Rectal smooth muscle tissue (tissue), 1 donor: Measurements from ENCODE around the gene HLA-DQB2.
"Not testable (repeated sequence)": the region's sequence is repeated elsewhere in the genome, so short reads cannot be mapped to it uniquely, and the experiment has no call there.

ENCODE experiments used
- H3K27ac ChIP-seq: one replicate; pipeline ENCODE4 v1.7.0; 2013; ENCODE audit warnings: low read depth, low read length, inconsistent platforms
- H3K27me3 ChIP-seq: one replicate; pipeline ENCODE4 v1.7.0; 2013; ENCODE audit warnings: low read length; ENCODE audit not compliant: control insufficient read depth, insufficient read depth
- H3K36me3 ChIP-seq: one replicate; pipeline ENCODE4 v1.7.0; 2013; ENCODE audit warnings: low read length; ENCODE audit not compliant: control insufficient read depth, insufficient read depth
- H3K4me1 ChIP-seq: one replicate; pipeline ENCODE4 v1.7.0; 2013; ENCODE audit warnings: low read length; ENCODE audit not compliant: control insufficient read depth, insufficient read depth
- H3K4me3 ChIP-seq: one replicate; pipeline ENCODE4 v1.7.0; 2013; ENCODE audit warnings: low read length
- H3K9ac ChIP-seq: one replicate; pipeline ENCODE4 v1.7.0; 2013; ENCODE audit warnings: low read length

HLA-DQB2 gene

GRCh38 chr6:32782923-32783322 is 19.6 kb upstream of the HLA-DQB2 start:
- not testable (repeated sequence) for H3K9ac ChIP-seq, H3K4me3 ChIP-seq, H3K27ac ChIP-seq, H3K27me3 ChIP-seq, H3K36me3 ChIP-seq, H3K4me1 ChIP-seq

DNA sequence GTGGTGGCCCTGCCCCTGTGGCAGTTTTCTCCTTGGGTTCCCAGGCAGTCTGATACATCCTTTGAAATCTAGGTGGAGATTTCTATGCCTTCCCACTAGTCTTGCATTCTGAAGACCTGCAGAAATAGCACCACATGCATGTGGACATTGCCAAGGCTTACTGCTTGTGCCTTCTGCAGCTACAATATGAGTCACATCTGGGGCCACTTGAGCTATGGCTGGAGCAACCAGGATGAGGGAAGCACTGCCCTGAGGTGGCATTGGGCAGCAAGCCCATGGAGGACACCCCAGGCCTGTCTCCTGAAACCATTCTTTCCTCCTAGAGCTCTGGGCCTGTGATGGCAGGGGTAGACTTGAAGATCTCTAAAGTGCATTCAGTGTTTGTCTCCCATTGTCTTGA is 15.7 kb upstream of the HLA-DQB2 start:
- no peak overlapping the region for H3K9ac ChIP-seq
- H3K4me3 ChIP-seq: no peak overlapping the region

GRCh38 chr6:32775071-32775470 is 11.7 kb upstream of the HLA-DQB2 start:
- Histone ChIP-seq H3K36me3 (no peaks in the 10 kb centered on the region), H3K9ac (no peak overlapping the region), H3K27ac (no peak overlapping the region), H3K4me1 (no peaks in the 10 kb centered on the region), H3K4me3 (no peak overlapping the region), H3K27me3 (no peaks in the 10 kb centered on the region)

More for the DNA sequence above, 15.7 kb upstream of the HLA-DQB2 start:
- Histone ChIP-seq H3K27me3 (no peaks in the 10 kb centered on the region), H3K36me3 (no peaks in the 10 kb centered on the region), H3K4me1 (no peaks in the 10 kb centered on the region), H3K27ac (no peak overlapping the region)

DNA sequence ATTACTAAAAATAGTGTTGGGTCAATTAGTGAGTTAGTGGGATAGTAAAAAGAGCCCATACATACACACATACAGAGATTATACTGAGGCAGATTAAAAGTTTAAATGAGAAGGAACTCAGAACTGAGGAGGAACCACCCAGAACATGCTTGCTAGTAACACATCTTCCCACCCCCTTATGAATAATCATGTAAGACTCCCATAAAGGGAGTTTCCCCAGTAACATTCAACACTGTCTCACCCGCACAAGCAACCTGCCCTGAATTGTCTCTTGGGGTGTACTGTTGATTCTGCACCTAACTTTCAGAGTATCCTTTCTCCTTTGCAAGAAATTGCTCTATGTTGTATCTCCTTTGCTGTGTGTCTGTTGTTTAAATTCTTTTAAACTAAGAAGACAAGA is 11.1 kb upstream of the HLA-DQB2 start:
- no peaks in the 10 kb centered on the region for H3K4me1 ChIP-seq
- no peaks in the 10 kb centered on the region for H3K27me3 ChIP-seq
- H3K36me3 ChIP-seq: no peaks in the 10 kb centered on the region
- no peak overlapping the region for H3K9ac ChIP-seq
- no peak overlapping the region for H3K4me3 ChIP-seq
- H3K27ac ChIP-seq: no peak overlapping the region

GRCh38 chr6:32772656-32773055 is 9.3 kb upstream of the HLA-DQB2 start:
- H3K9ac ChIP-seq: no peak overlapping the region
- H3K27me3 ChIP-seq: no peaks in the 10 kb centered on the region
- H3K36me3 ChIP-seq: no peaks in the 10 kb centered on the region
- no peaks in the 10 kb centered on the region for H3K4me1 ChIP-seq
- H3K27ac ChIP-seq: no peak overlapping the region
- no peak overlapping the region for H3K4me3 ChIP-seq

DNA sequence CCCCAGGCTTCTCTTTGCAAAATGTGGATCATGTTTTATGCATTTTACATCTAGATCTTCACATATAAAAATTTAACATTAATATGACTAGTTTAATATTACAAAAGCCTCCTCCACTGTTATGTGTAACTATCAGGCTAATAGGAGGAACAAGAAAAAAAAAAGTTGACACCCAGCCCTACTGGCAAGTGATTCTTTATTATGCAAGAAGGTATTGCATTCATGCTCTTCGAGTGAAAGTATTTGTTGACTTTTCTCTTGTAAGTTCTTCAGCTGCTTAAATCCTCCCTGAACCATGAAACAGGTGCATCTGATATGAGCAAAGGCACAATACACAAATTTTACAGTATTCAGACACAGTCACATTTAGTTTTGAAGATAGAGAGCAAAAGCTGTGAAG is 716 bp upstream of the HLA-DQB2 start:
- Histone ChIP-seq H3K9ac (no peak overlapping the region), H3K36me3 (no peaks in the 10 kb centered on the region), H3K27ac (no peak overlapping the region), H3K27me3 (no peaks in the 10 kb centered on the region), H3K4me1 (no peaks in the 10 kb centered on the region), H3K4me3 (no peak overlapping the region)

DNA sequence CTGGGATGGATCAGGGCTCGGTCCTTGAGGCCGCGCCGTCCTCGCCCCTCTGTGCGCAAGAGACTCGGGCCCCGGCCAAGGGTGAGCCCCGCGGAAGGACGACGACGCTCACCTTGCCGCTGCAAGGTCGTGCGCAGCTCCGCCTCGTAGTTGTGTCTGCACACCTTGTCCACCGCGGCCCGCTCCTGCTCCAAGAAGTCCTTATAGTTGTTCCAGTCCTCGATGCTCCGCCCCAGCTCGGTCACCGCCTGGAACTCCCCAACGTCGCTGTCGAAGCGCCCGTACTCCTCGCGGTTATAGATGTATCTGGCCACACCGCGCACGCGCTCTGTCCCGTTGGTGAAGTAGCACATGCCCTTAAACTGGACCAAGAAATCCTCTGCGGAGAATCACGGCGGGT is 1.8 kb downstream of the HLA-DQB2 start:
- Histone ChIP-seq H3K4me1 (no peaks in the 10 kb centered on the region), H3K9ac (no peak overlapping the region), H3K27me3 (no peaks in the 10 kb centered on the region), H3K36me3 (no peaks in the 10 kb centered on the region), H3K27ac (no peak overlapping the region), H3K4me3 (no peak overlapping the region)

DNA sequence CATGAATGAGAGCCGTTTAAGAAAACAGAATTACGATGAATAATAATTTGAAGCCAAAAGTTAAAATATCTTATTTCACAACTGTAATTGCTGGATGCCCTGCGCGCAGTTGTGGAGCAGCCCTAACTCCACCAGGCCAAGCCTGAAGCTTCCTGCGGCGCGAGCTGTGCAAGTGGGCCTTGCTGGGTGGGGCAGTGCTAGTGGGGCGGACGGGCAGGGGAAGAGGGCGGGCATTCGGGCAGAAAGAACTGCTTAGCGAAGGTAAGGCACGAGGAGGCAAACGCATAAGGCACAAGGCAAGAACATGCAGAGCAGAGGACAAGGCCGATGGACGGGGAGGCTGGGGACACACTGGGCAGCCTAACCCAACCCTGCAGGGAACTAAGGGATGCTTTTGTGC is 2.3 kb downstream of the HLA-DQB2 start:
- Histone ChIP-seq H3K27me3 (no peaks in the 10 kb centered on the region), H3K27ac (no peak overlapping the region), H3K4me3 (no peak overlapping the region), H3K36me3 (no peaks in the 10 kb centered on the region), H3K4me1 (no peaks in the 10 kb centered on the region), H3K9ac (no peak overlapping the region)

GRCh38 chr6:32759669-32760068 is 3.7 kb downstream of the HLA-DQB2 start:
- H3K36me3 ChIP-seq: no peaks in the 10 kb centered on the region
- H3K27me3 ChIP-seq: no peaks in the 10 kb centered on the region
- no peak overlapping the region for H3K27ac ChIP-seq
- no peaks in the 10 kb centered on the region for H3K4me1 ChIP-seq
- no peak overlapping the region for H3K4me3 ChIP-seq
- H3K9ac ChIP-seq: no peak overlapping the region

DNA sequence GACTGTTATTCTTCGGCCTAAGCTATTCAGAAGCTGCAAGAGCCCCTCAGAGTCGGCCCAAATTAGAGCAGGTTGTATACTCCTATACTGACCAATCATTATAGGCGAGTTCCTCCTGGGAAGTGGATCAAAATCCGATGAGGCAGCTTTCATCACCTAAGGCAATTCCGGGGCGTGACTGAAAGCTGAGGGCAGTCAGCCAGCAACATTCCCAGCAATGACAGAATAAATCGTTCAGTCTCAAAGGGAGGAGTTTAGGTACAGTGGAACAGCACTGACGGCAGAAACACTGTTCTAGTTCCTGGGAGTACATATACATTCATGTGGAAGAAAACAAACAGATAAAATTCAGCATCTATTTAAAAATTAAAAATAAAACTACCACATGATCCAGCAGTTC is 10.8 kb downstream of the HLA-DQB2 start:
- Histone ChIP-seq H3K4me1 (no peaks in the 10 kb centered on the region), H3K9ac (no peak overlapping the region), H3K36me3 (no peaks in the 10 kb centered on the region), H3K27me3 (no peaks in the 10 kb centered on the region), H3K27ac (no peak overlapping the region), H3K4me3 (no peak overlapping the region)

GRCh38 chr6:32745649-32746048 is 17.7 kb downstream of the HLA-DQB2 start:
- H3K36me3 ChIP-seq, H3K4me1 ChIP-seq, H3K27ac ChIP-seq, H3K4me3 ChIP-seq, H3K9ac ChIP-seq, H3K27me3 ChIP-seq: not testable (repeated sequence)

- no peaks in the 10 kb centered on the region for H3K27me3 ChIP-seq
- no peaks in the 10 kb centered on the region for H3K36me3 ChIP-seq
- H3K4me1 ChIP-seq: no peaks in the 10 kb centered on the region
- H3K27ac ChIP-seq: no peak overlapping the region
- H3K9ac ChIP-seq: no peak overlapping the region
- H3K4me3 ChIP-seq: no peak overlapping the region
Observed at GRCh38 chr6:32744776-32745175, 18.6 kb downstream of the HLA-DQB2 start.

DNA sequence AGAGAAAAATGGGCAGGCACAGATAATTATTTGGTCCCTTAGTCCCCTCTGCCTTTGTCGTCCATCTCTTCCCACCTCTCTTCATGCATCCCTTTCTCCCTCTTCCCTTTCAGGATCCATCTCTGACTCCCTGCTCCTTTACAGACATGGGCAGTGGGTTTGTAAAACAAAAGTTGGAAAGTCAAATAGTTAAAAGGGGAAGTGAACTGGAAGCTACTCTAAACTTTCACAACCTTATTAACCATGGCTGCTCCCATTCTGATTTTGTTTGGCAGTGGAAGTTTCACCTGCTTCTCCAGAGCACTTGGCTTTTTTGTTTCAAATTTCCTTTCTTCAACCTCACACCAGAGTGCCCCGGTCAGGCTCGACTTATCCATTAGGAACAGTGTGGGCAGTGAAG is 21.0 kb downstream of the HLA-DQB2 start:
- Histone ChIP-seq H3K4me1 (no peaks in the 10 kb centered on the region), H3K27me3 (no peaks in the 10 kb centered on the region), H3K36me3 (no peaks in the 10 kb centered on the region), H3K4me3 (no peak overlapping the region), H3K9ac (no peak overlapping the region), H3K27ac (no peak overlapping the region)
